HL-60 (cell line): ENCODE data around the gene DARS1.

ENCODE experiments used
- DNase-seq, 2 experiments: peaks; one replicate each; pipeline ENCODE4 v3.0.0-alpha.2; 2010 to 2020; ENCODE audit warnings: low read depth in 1 of 2, low spot score in 1 of 2
- H3K27ac ChIP-seq: fragments of 250-450 bp; sonication (Bioruptor Pico); replicated peaks from 2 replicates; pipeline ENCODE4 v1.5.1; 2020; ENCODE audit warnings: mild to moderate bottlenecking, moderate library complexity
- H3K27me3 ChIP-seq: fragments of 250-450 bp; sonication (Bioruptor Pico); 2 replicates; pipeline ENCODE4 v1.5.1; 2021; ENCODE audit warnings: mild to moderate bottlenecking, moderate library complexity; ENCODE audit not compliant: insufficient read depth, poor library complexity, severe bottlenecking
- H3K4me3 ChIP-seq: replicated peaks from 2 replicates; pipeline ENCODE4 v1.5.1; 2011; ENCODE audit warnings: mild to moderate bottlenecking, control low read depth, low read length; ENCODE audit not compliant: insufficient read depth
- GABPA ChIP-seq: IDR thresholded peaks from 2 replicates; pipeline ENCODE4 v1.6.1; 2012; ENCODE audit warnings: low read depth
- POLR2AphosphoS5 ChIP-seq: IDR thresholded peaks from 2 replicates; pipeline ENCODE4 v1.6.1; 2012; ENCODE audit warnings: low read depth
- REST ChIP-seq: IDR thresholded peaks from 2 replicates; pipeline ENCODE4 v1.6.1; 2012; ENCODE audit warnings: low read depth; ENCODE audit not compliant: insufficient replicate concordance
- SPI1 ChIP-seq: IDR thresholded peaks from 2 replicates; pipeline ENCODE4 v1.6.1; 2012; ENCODE audit warnings: low read depth, mild to moderate bottlenecking, borderline replicate concordance
- TF ChIP-seq, protein P1 (sequence below): IDR thresholded peaks from one replicate; pipeline ENCODE4 v1.5.1; 2011; ENCODE audit warnings: low read length, control low read depth, inconsistent platforms; ENCODE audit not compliant: insufficient read depth

Gene DARS1

DNA sequence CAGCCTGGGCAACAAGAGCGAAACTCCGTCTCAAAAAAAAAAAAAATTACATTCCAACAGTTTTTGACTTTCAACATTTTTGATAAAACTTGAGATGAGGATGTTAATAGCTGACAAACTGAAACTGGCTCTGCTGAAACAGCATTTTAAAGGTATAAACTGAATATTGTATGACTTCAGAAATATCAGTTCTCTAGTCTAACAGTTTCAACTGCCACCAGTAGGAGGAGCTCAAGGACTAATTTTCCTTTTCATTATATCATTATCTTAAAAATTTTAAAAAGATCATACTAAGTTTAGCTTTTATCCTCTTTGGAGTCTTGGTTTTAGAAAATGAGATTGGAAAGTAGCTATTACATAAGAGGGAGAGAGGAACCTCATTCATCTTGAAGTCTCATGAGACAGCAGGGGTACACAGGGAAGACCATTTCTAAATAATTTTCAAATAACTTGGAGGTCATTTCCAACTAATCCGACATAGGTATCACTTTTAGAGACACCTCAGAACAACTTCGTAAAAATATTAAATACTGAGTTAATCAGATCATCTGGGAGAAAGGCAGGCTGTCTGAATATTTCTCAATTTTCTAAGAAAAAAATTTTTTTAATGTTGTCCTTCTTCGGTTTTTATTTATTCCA is 71.6 kb downstream of the DARS1 start:
- Histone ChIP-seq H3K27ac (peak overlapping the region; percentile 19), H3K4me3 (no peak overlapping the region), H3K27me3 (no peaks in the 10 kb centered on the region)
- peak in 1 of 2 experiments; percentile 45 for DNase-seq
- TF ChIP-seq, protein P1, sequence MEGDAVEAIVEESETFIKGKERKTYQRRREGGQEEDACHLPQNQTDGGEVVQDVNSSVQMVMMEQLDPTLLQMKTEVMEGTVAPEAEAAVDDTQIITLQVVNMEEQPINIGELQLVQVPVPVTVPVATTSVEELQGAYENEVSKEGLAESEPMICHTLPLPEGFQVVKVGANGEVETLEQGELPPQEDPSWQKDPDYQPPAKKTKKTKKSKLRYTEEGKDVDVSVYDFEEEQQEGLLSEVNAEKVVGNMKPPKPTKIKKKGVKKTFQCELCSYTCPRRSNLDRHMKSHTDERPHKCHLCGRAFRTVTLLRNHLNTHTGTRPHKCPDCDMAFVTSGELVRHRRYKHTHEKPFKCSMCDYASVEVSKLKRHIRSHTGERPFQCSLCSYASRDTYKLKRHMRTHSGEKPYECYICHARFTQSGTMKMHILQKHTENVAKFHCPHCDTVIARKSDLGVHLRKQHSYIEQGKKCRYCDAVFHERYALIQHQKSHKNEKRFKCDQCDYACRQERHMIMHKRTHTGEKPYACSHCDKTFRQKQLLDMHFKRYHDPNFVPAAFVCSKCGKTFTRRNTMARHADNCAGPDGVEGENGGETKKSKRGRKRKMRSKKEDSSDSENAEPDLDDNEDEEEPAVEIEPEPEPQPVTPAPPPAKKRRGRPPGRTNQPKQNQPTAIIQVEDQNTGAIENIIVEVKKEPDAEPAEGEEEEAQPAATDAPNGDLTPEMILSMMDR, result peak; percentile 51
- no peak for TF ChIP-seq GABPA

GRCh38 chr2:135909976-135910375 is 75.5 kb downstream of the DARS1 start:
- Histone ChIP-seq H3K27ac (no peak overlapping the region), H3K27me3 (no peaks in the 10 kb centered on the region), H3K4me3 (no peak overlapping the region)
- TF ChIP-seq GABPA (no peak), SPI1 (no peak), POLR2AphosphoS5 (no peak), REST (no peak)
- TF ChIP-seq, protein P1, result no peak
- DNase-seq, result no peak

- no peak overlapping the region for H3K4me3 ChIP-seq
- H3K27ac ChIP-seq, result no peak overlapping the region
- TF ChIP-seq SPI1, result no peak
- TF ChIP-seq POLR2AphosphoS5, result no peak
- TF ChIP-seq GABPA, result no peak
- TF ChIP-seq, protein P1, result no peak
- no peak for TF ChIP-seq REST
- no peak for DNase-seq
- H3K27me3 ChIP-seq, result no peaks in the 10 kb centered on the region
Measured at GRCh38 chr2:135905679-135906078, 79.7 kb downstream of the DARS1 start.

- TF ChIP-seq POLR2AphosphoS5, result no peak
- no peak for TF ChIP-seq GABPA
- no peak for TF ChIP-seq REST
- TF ChIP-seq, protein P1, result no peak
- no peak for TF ChIP-seq SPI1
- Histone ChIP-seq H3K27ac (no peak overlapping the region), H3K27me3 (no peaks in the 10 kb centered on the region), H3K4me3 (no peak overlapping the region)
- DNase-seq, result no peak
Measured at GRCh38 chr2:135904341-135904989, 81.0 kb downstream of the DARS1 start.
